ENCODE measurements around the gene BRIP1. TPM values are rescaled to one million over a fixed set of nuclear protein-coding genes. Genes with fewer than 3 reads are reported as not detected.
"Not testable (repeated sequence)": the region's sequence is repeated elsewhere in the genome, so short reads cannot be mapped to it uniquely, and the experiment has no call there.

BRIP1 gene
- total RNA-seq, 1 donor from 2014 or later: 2.4 TPM

- no peak for DNase-seq
- H3K9me3 Mint-ChIP-seq (ENCODE audit: unreplicated experiment): no peaks in the 10 kb centered on the region
- no peak overlapping the region for H3K27ac Mint-ChIP-seq (ENCODE audit: unreplicated experiment)
- no peaks in the 10 kb centered on the region for H3K27me3 Mint-ChIP-seq (ENCODE audit: unreplicated experiment)
- H3K4me3 Mint-ChIP-seq (ENCODE audit: unreplicated experiment): no peak overlapping the region
- no peaks in the 10 kb centered on the region for H3K4me1 Mint-ChIP-seq (ENCODE audit: low read depth, unreplicated experiment)
- TF ChIP-seq CTCF (IDR thresholded peaks at IDR 0.05; ENCODE audit: partially characterized antibody, unreplicated experiment): no peak
- no peaks in the 10 kb centered on the region for H3K36me3 Mint-ChIP-seq (ENCODE audit: unreplicated experiment)
Measured at GRCh38 chr17:61903251-61903650, 39.9 kb upstream of the BRIP1 start.

- TF ChIP-seq CTCF (IDR thresholded peaks at IDR 0.05; ENCODE audit: partially characterized antibody, unreplicated experiment): no peak
- H3K36me3 Mint-ChIP-seq (ENCODE audit: unreplicated experiment): no peaks in the 10 kb centered on the region
- no peaks in the 10 kb centered on the region for H3K27me3 Mint-ChIP-seq (ENCODE audit: unreplicated experiment)
- H3K9me3 Mint-ChIP-seq (ENCODE audit: unreplicated experiment): no peaks in the 10 kb centered on the region
- no peak overlapping the region for H3K27ac Mint-ChIP-seq (ENCODE audit: unreplicated experiment)
- no peaks in the 10 kb centered on the region for H3K4me1 Mint-ChIP-seq (ENCODE audit: low read depth, unreplicated experiment)
- H3K4me3 Mint-ChIP-seq (ENCODE audit: unreplicated experiment): no peak overlapping the region
- no peak for DNase-seq
Measured at GRCh38 chr17:61897548-61898180, 34.3 kb upstream of the BRIP1 start.

- TF ChIP-seq CTCF (IDR thresholded peaks at IDR 0.05; ENCODE audit: partially characterized antibody, unreplicated experiment): no peak
- Mint-ChIP-seq H3K36me3 (ENCODE audit: unreplicated experiment) (no peaks in the 10 kb centered on the region), H3K4me3 (ENCODE audit: unreplicated experiment) (no peak overlapping the region), H3K27ac (ENCODE audit: unreplicated experiment) (no peak overlapping the region), H3K9me3 (ENCODE audit: unreplicated experiment) (no peaks in the 10 kb centered on the region), H3K4me1 (ENCODE audit: low read depth, unreplicated experiment) (no peaks in the 10 kb centered on the region), H3K27me3 (ENCODE audit: unreplicated experiment) (no peaks in the 10 kb centered on the region)
- no peak for DNase-seq
Measured at GRCh38 chr17:61895391-61895790, 32.1 kb upstream of the BRIP1 start.

GRCh38 chr17:61894310-61894709, 31.0 kb upstream of the BRIP1 start:
- DNase-seq; H3K27me3 Mint-ChIP-seq (ENCODE audit: unreplicated experiment); H3K9me3 Mint-ChIP-seq (ENCODE audit: unreplicated experiment); H3K36me3 Mint-ChIP-seq (ENCODE audit: unreplicated experiment); H3K27ac Mint-ChIP-seq (ENCODE audit: unreplicated experiment); H3K4me1 Mint-ChIP-seq (ENCODE audit: low read depth, unreplicated experiment); H3K4me3 Mint-ChIP-seq (ENCODE audit: unreplicated experiment): not testable (repeated sequence)

GRCh38 chr17:61887733-61888132, 24.4 kb upstream of the BRIP1 start:
- H3K9me3 Mint-ChIP-seq (ENCODE audit: unreplicated experiment): not testable (repeated sequence)

GRCh38 chr17:61885865-61886264, 22.5 kb upstream of the BRIP1 start:
- H3K4me3 Mint-ChIP-seq (ENCODE audit: unreplicated experiment); H3K27me3 Mint-ChIP-seq (ENCODE audit: unreplicated experiment); H3K9me3 Mint-ChIP-seq (ENCODE audit: unreplicated experiment); H3K27ac Mint-ChIP-seq (ENCODE audit: unreplicated experiment); H3K36me3 Mint-ChIP-seq (ENCODE audit: unreplicated experiment); DNase-seq; H3K4me1 Mint-ChIP-seq (ENCODE audit: low read depth, unreplicated experiment): not testable (repeated sequence)

More at GRCh38 chr17:61887733-61888132, 24.4 kb upstream of the BRIP1 start:
- not testable (repeated sequence) for H3K4me1 Mint-ChIP-seq (ENCODE audit: low read depth, unreplicated experiment); H3K36me3 Mint-ChIP-seq (ENCODE audit: unreplicated experiment); H3K27me3 Mint-ChIP-seq (ENCODE audit: unreplicated experiment); DNase-seq; H3K4me3 Mint-ChIP-seq (ENCODE audit: unreplicated experiment); H3K27ac Mint-ChIP-seq (ENCODE audit: unreplicated experiment)

Measured in glutamatergic neuron (in vitro differentiated cells).